A673 (cell line): ENCODE measurements around the gene HEYL. TPM values are rescaled to one million over a fixed set of nuclear protein-coding genes. Genes with fewer than 3 reads are reported as not detected.

Experiments
- BruUV-seq: library from RNA; stranded (reverse); fragments of 400-500 nt; replicated peaks from 2 replicates; lab custom pipeline; 2021; lab: Mats Ljungman, UMichigan
- CTCF ChIA-PET: fragments of 300-600 bp; sonication (Branson Sonifier 250); formaldehyde crosslinking; loops from one replicate; lab custom pipeline; 2022; ENCODE audit warnings: antibody characterized with exemption; lab: Charles Lee
- POLR2A ChIA-PET: fragments of 300-600 bp; sonication (Branson Sonifier 250); formaldehyde crosslinking; loops from one replicate; lab custom pipeline; 2022; ENCODE audit warnings: antibody characterized with exemption; ENCODE audit not compliant: low non-redundant PET; lab: Charles Lee
- DNase-seq: peaks from one replicate; pipeline ENCODE4 v3.0.0-alpha.2; 2015; ENCODE audit warnings: low spot score
- H3K27ac ChIP-seq: fragments of 200-600 bp; sonication (generic); 2 replicates; pipeline ENCODE4 v1.5.1; 2016; ENCODE audit warnings: mixed run types, low read depth, mild to moderate bottlenecking, mixed read lengths, antibody characterized with exemption, low read length; ENCODE audit not compliant: poor library complexity, severe bottlenecking
- H3K27me3 ChIP-seq: fragments of 200-600 bp; sonication (generic); replicated peaks from 2 replicates; pipeline ENCODE4 v1.6.1; 2017; ENCODE audit warnings: mixed run types, low read depth, mild to moderate bottlenecking, mixed read lengths, antibody characterized with exemption, low read length; ENCODE audit not compliant: insufficient read depth, poor library complexity
- H3K36me3 ChIP-seq: fragments of 200-600 bp; sonication (generic); 2 replicates; pipeline ENCODE4 v1.6.1; 2016; ENCODE audit warnings: mixed run types, mild to moderate bottlenecking, mixed read lengths, antibody characterized with exemption, low read length; ENCODE audit not compliant: insufficient read depth, poor library complexity, severe bottlenecking
- H3K4me1 ChIP-seq: fragments of 200-600 bp; sonication (generic); 2 replicates; pipeline ENCODE4 v1.6.1; 2017; ENCODE audit warnings: mixed run types, mild to moderate bottlenecking, mixed read lengths, antibody characterized with exemption, low read length; ENCODE audit not compliant: insufficient read depth, poor library complexity, severe bottlenecking
- H3K4me3 ChIP-seq: fragments of 200-600 bp; sonication (generic); 2 replicates; pipeline ENCODE4 v1.5.1; 2016; ENCODE audit warnings: low read depth, mixed run types, mild to moderate bottlenecking, mixed read lengths, low read length; ENCODE audit not compliant: poor library complexity, severe bottlenecking
- H3K9me3 ChIP-seq: fragments of 200-600 bp; sonication (generic); 2 replicates; pipeline ENCODE4 v1.6.1; 2016; ENCODE audit warnings: mixed run types, low read depth, mild to moderate bottlenecking, mixed read lengths, antibody characterized with exemption, low read length; ENCODE audit not compliant: poor library complexity, severe bottlenecking
- EZH2 ChIP-seq: fragments of 200-600 bp; sonication (generic); IDR thresholded peaks from 2 replicates; pipeline ENCODE4 v1.6.1; 2017; ENCODE audit warnings: borderline replicate concordance, low read depth, mild to moderate bottlenecking, mixed read lengths, antibody characterized with exemption, low read length; ENCODE audit not compliant: poor library complexity, severe bottlenecking
- intact Hi-C: fragments of 100-400 bp; cut with micrococcal nuclease; formaldehyde crosslinking; loops from one replicate; pipeline ENCODE4 v1.10.0; 2022; ENCODE audit not compliant: unreplicated experiment
- total RNA-seq: library from RNA; stranded (reverse); gene quantifications from 2 replicates; pipeline ENCODE4 v1.2.3, GENCODE V29; 2021
- TF ChIP-seq, protein P1 (sequence below): fragments of 300-800, 200-600 bp; sonication (generic); conservative IDR thresholded peaks from 2 replicates; pipeline ENCODE4 v1.5.1; 2017; ENCODE audit warnings: low read depth, mild to moderate bottlenecking, antibody characterized with exemption, low read length, moderate library complexity, mixed read lengths

The HEYL gene
- total RNA-seq, 1 experiment from 2014 or later = 0.77 TPM

DNA sequence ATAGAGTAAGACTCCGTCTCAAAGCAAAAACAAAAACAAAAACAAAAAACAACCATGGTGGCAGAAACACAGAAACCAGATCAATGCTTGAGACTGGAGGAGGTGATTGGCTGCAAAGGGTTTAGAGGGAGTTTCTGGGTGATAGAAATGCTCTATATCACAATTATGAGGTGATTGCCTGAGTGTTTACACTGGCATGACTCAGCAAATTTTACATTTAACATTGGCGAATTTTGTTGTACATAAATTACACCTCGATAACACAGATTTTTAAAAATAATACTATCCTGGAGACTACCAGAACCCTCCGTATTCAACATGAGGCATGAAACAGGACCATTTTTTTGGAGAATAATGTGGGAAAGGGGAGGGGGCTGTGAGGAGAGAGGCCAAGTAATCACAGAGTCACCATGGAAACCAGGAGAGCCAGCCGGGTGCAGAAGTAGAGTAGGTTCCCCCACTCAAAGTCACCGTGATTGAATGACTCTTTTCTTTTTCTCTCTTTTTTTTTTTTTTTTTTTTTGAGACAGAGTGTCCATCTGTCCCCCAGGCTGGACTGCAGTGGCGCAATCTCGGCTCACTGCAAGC lies 24.3 kb downstream of the HEYL start:
- DNase-seq = no peak
- ChIA-PET CTCF (no interaction called here), POLR2A (no interaction called here)
- Histone ChIP-seq H3K27ac (peak overlapping the region; percentile 44), H3K36me3 (no peaks in the 10 kb centered on the region), H3K4me3 (no peak overlapping the region), H3K27me3 (no peaks in the 10 kb centered on the region), H3K9me3 (no peaks in the 10 kb centered on the region), H3K4me1 (no peaks in the 10 kb centered on the region)
- intact Hi-C loops = no loop called here
- TF ChIP-seq, protein P1, sequence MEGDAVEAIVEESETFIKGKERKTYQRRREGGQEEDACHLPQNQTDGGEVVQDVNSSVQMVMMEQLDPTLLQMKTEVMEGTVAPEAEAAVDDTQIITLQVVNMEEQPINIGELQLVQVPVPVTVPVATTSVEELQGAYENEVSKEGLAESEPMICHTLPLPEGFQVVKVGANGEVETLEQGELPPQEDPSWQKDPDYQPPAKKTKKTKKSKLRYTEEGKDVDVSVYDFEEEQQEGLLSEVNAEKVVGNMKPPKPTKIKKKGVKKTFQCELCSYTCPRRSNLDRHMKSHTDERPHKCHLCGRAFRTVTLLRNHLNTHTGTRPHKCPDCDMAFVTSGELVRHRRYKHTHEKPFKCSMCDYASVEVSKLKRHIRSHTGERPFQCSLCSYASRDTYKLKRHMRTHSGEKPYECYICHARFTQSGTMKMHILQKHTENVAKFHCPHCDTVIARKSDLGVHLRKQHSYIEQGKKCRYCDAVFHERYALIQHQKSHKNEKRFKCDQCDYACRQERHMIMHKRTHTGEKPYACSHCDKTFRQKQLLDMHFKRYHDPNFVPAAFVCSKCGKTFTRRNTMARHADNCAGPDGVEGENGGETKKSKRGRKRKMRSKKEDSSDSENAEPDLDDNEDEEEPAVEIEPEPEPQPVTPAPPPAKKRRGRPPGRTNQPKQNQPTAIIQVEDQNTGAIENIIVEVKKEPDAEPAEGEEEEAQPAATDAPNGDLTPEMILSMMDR = no peak
- no peak for TF ChIP-seq EZH2
- BruUV-seq = no TSS peak

DNA sequence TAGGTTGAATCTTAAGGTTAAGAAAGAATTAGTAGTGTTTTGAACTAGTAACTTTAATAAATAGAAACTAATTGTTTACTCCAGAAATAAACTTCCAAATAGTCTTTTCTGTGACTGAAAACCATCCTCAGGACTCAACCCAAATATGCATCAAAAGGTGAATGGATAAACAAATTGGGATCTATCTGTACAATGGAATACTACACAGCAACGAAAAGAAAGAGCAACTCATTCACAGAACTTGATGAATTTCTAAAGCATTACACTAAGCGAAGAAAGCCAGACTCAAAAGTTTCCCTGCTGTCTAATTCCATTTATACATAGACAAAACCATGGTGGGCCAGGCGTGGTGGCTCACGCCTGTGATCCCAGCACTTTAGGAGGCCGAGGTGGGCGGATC lies 25.0 kb downstream of the HEYL start:
- Histone ChIP-seq H3K36me3 (no peaks in the 10 kb centered on the region), H3K4me3 (no peak overlapping the region), H3K27ac (no peak overlapping the region), H3K4me1 (no peaks in the 10 kb centered on the region), H3K27me3 (no peaks in the 10 kb centered on the region), H3K9me3 (no peaks in the 10 kb centered on the region)
- BruUV-seq = no TSS peak
- DNase-seq = no peak
- CTCF ChIA-PET = no interaction called here
- POLR2A ChIA-PET = no interaction called here
- intact Hi-C loops = no loop called here
- TF ChIP-seq, protein P1 = no peak
- TF ChIP-seq EZH2 = no peak

DNA sequence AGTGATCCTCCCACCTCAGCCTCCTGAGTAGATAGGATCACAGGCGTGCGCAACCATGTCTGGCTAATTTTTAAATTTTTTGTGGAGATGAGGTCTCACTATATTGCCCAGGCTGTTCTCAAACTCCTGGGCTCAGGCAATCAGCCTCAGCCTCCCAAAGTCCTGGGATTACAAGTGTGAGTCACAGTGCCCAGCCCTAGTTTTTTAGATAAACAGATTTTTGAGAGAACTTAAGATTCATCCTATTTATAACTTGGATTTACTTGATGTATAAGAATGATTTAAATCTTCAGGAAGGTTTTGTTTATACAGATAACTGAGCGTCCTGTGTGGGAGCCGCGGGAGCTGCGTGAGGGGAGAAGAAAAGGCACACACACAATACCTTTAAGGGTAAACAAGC lies 26.2 kb downstream of the HEYL start:
- Histone ChIP-seq H3K36me3 (no peaks in the 10 kb centered on the region), H3K27me3 (no peaks in the 10 kb centered on the region), H3K9me3 (no peaks in the 10 kb centered on the region), H3K4me3 (no peak overlapping the region), H3K4me1 (no peaks in the 10 kb centered on the region), H3K27ac (no peak overlapping the region)
- intact Hi-C loops = no loop called here
- DNase-seq = no peak
- POLR2A ChIA-PET = no interaction called here
- no TSS peak for BruUV-seq
- TF ChIP-seq, protein P1 = no peak
- TF ChIP-seq EZH2 = no peak
- CTCF ChIA-PET = no interaction called here
